Measurements from ENCODE around the gene CCDC200.

- TF ChIP-seq CTCF (conservative IDR thresholded peaks at IDR 0.05) (no peak; the same call in 1 of the 2 replicates), EZH2 (IDR thresholded peaks at IDR 0.05; ENCODE audit: low read depth) (no peak)
Observed at GRCh38 chr17:43171586-43172487, 56.6 kb downstream of the CCDC200 start.

Measured in PC-9 (cell line).